ENCODE measurements around the gene NELL1.

NELL1 gene

GRCh38 chr11:21306739-21307358 is 637.5 kb downstream of the NELL1 start:
- in situ Hi-C loops (cut with MboI; ENCODE audit: low sequenced_read_pairs): no loop called here

- in situ Hi-C loops (cut with MboI; ENCODE audit: low sequenced_read_pairs): no loop called here
Measured at GRCh38 chr11:21307874-21308273, 638.5 kb downstream of the NELL1 start.

GRCh38 chr11:21316591-21316990 is 647.2 kb downstream of the NELL1 start:
- in situ Hi-C loops (cut with MboI; ENCODE audit: low sequenced_read_pairs): no loop called here

- in situ Hi-C loops (cut with MboI; ENCODE audit: low sequenced_read_pairs): no loop called here
Measured at GRCh38 chr11:21321072-21321471, 651.7 kb downstream of the NELL1 start.

GRCh38 chr11:21321530-21321929 is 652.1 kb downstream of the NELL1 start:
- in situ Hi-C loops (cut with MboI; ENCODE audit: low sequenced_read_pairs): no loop called here

- in situ Hi-C loops (cut with MboI; ENCODE audit: low sequenced_read_pairs): no loop called here
Measured at GRCh38 chr11:21323617-21324016, 654.2 kb downstream of the NELL1 start.

- in situ Hi-C loops (cut with MboI; ENCODE audit: low sequenced_read_pairs): no loop called here
Measured at GRCh38 chr11:21343204-21343603, 673.8 kb downstream of the NELL1 start.

GRCh38 chr11:21346361-21346760 is 677.0 kb downstream of the NELL1 start:
- in situ Hi-C loops (cut with MboI; ENCODE audit: low sequenced_read_pairs): no loop called here

GRCh38 chr11:21350613-21351012 is 681.2 kb downstream of the NELL1 start:
- in situ Hi-C loops (cut with MboI; ENCODE audit: low sequenced_read_pairs): no loop called here

- in situ Hi-C loops (cut with MboI; ENCODE audit: low sequenced_read_pairs): no loop called here
Measured at GRCh38 chr11:21353425-21353824, 684.0 kb downstream of the NELL1 start.

- in situ Hi-C loops (cut with MboI; ENCODE audit: low sequenced_read_pairs): no loop called here
Measured at GRCh38 chr11:21364866-21365624, 695.7 kb downstream of the NELL1 start.

- in situ Hi-C loops (cut with MboI; ENCODE audit: low sequenced_read_pairs): no loop called here
Measured at GRCh38 chr11:21369947-21370346, 700.6 kb downstream of the NELL1 start.

- in situ Hi-C loops (cut with MboI; ENCODE audit: low sequenced_read_pairs): no loop called here
Measured at GRCh38 chr11:21371044-21371443, 701.7 kb downstream of the NELL1 start.

GRCh38 chr11:21372672-21373071 is 703.3 kb downstream of the NELL1 start:
- in situ Hi-C loops (cut with MboI; ENCODE audit: low sequenced_read_pairs): no loop called here

- in situ Hi-C loops (cut with MboI; ENCODE audit: low sequenced_read_pairs): no loop called here
Measured at GRCh38 chr11:21374376-21374775, 705.0 kb downstream of the NELL1 start.

- in situ Hi-C loops (cut with MboI; ENCODE audit: low sequenced_read_pairs): no loop called here
Measured at GRCh38 chr11:21385669-21386440, 716.5 kb downstream of the NELL1 start.

GRCh38 chr11:21390430-21390829 is 721.0 kb downstream of the NELL1 start:
- in situ Hi-C loops (cut with MboI; ENCODE audit: low sequenced_read_pairs): no loop called here

GRCh38 chr11:21396342-21397008 is 727.1 kb downstream of the NELL1 start:
- in situ Hi-C loops (cut with MboI; ENCODE audit: low sequenced_read_pairs): no loop called here

GRCh38 chr11:21398195-21398594 is 728.8 kb downstream of the NELL1 start:
- in situ Hi-C loops (cut with MboI; ENCODE audit: low sequenced_read_pairs): no loop called here

GRCh38 chr11:21401496-21401895 is 732.1 kb downstream of the NELL1 start:
- in situ Hi-C loops (cut with MboI; ENCODE audit: low sequenced_read_pairs): no loop called here

GRCh38 chr11:21402274-21402673 is 732.9 kb downstream of the NELL1 start:
- in situ Hi-C loops (cut with MboI; ENCODE audit: low sequenced_read_pairs): no loop called here

Data from HL-60/S4 (cell line).